Measurements from ENCODE around the gene FBXO31. TPM values are rescaled to one million over a fixed set of nuclear protein-coding genes. Genes with fewer than 3 reads are reported as not detected.

The FBXO31 gene
- total and polyA plus RNA-seq, 2 of the 8 experiments (the other 6 are each of a cell fraction or from before 2014, with no cell fraction given) = 8.3 to 21.6 TPM

GRCh38 chr16:87342978-87343752 lies 40.4 kb downstream of the FBXO31 start (continued):
- TF ChIP-seq CTCF (IDR thresholded peaks at IDR 0.05; ENCODE audit: control extremely low read depth in 1 of 3, insufficient read depth in 1 of 3, low read depth in 1 of 3, low read length in 3 of 3) = no peak
- TF ChIP-seq HDAC2 (IDR thresholded peaks at IDR 0.05; ENCODE audit: borderline replicate concordance in 1 of 2, low read depth in 2 of 2, low read length in 2 of 2) = no peak
- no peak for TF ChIP-seq TAF1 (IDR thresholded peaks at IDR 0.05; ENCODE audit: low read depth, low read length)

All from H1 (cell line).